Measurements from ENCODE around the gene CBX3.

The CBX3 gene

GRCh38 chr7:26179422-26179821 is 22.1 kb upstream of the CBX3 start:
- no peak for DNase-seq (ENCODE audit: low read depth)
- no peak for TF ChIP-seq CTCF (IDR thresholded peaks at IDR 0.05; ENCODE audit: low read depth, low read length, missing control alignments)
- no peak overlapping the region for H3K4me3 ChIP-seq (ENCODE audit: low read depth, low read length)
- in situ Hi-C loops (cut with HindIII; ENCODE audit: low sequenced_read_pairs) = no loop called here

GRCh38 chr7:26179826-26180497 is 21.6 kb upstream of the CBX3 start:
- H3K4me3 ChIP-seq (ENCODE audit: low read depth, low read length) = no peak overlapping the region
- no peak for DNase-seq (ENCODE audit: low read depth)
- no peak for TF ChIP-seq CTCF (IDR thresholded peaks at IDR 0.05; ENCODE audit: low read depth, low read length, missing control alignments)
- in situ Hi-C loops (cut with HindIII; ENCODE audit: low sequenced_read_pairs) = no loop called here

- no peak for DNase-seq (ENCODE audit: low read depth)
- in situ Hi-C loops (cut with HindIII; ENCODE audit: low sequenced_read_pairs) = no loop called here
- H3K4me3 ChIP-seq (ENCODE audit: low read depth, low read length) = no peak overlapping the region
- TF ChIP-seq CTCF (IDR thresholded peaks at IDR 0.05; ENCODE audit: low read depth, low read length, missing control alignments) = no peak
These were observed 20.8 kb upstream of the CBX3 start for GRCh38 chr7:26180792-26181198.

GRCh38 chr7:26181474-26182227 is 19.9 kb upstream of the CBX3 start:
- TF ChIP-seq CTCF (IDR thresholded peaks at IDR 0.05; ENCODE audit: low read depth, low read length, missing control alignments) = no peak
- H3K4me3 ChIP-seq (ENCODE audit: low read depth, low read length) = no peak overlapping the region
- no peak for DNase-seq (ENCODE audit: low read depth)
- in situ Hi-C loops (cut with HindIII; ENCODE audit: low sequenced_read_pairs) = no loop called here

GRCh38 chr7:26182283-26182682 is 19.3 kb upstream of the CBX3 start:
- DNase-seq (ENCODE audit: low read depth) = no peak
- TF ChIP-seq CTCF (IDR thresholded peaks at IDR 0.05; ENCODE audit: low read depth, low read length, missing control alignments) = no peak
- no peak overlapping the region for H3K4me3 ChIP-seq (ENCODE audit: low read depth, low read length)
- in situ Hi-C loops (cut with HindIII; ENCODE audit: low sequenced_read_pairs) = no loop called here

- H3K4me3 ChIP-seq (ENCODE audit: low read depth, low read length) = no peak overlapping the region
- no peak for TF ChIP-seq CTCF (IDR thresholded peaks at IDR 0.05; ENCODE audit: low read depth, low read length, missing control alignments)
- DNase-seq (ENCODE audit: low read depth) = no peak
- in situ Hi-C loops (cut with HindIII; ENCODE audit: low sequenced_read_pairs) = no loop called here
These were observed 18.8 kb upstream of the CBX3 start for GRCh38 chr7:26182706-26183105.

Measured in astrocyte of the cerebellum (primary cell).